HG03457 (cell line): ENCODE results near the gene MTMR2.
"Not testable (repeated sequence)": the region's sequence is repeated elsewhere in the genome, so short reads cannot be mapped to it uniquely, and the experiment has no call there.

Experiments used
- ATAC-seq: cut with Tn5 transposase; IDR thresholded peaks from one replicate; pipeline ENCODE4 v1.9.1; 2021; ENCODE audit warnings: moderate number of reproducible peaks; ENCODE audit not compliant: unreplicated experiment

MTMR2 gene

DNA sequence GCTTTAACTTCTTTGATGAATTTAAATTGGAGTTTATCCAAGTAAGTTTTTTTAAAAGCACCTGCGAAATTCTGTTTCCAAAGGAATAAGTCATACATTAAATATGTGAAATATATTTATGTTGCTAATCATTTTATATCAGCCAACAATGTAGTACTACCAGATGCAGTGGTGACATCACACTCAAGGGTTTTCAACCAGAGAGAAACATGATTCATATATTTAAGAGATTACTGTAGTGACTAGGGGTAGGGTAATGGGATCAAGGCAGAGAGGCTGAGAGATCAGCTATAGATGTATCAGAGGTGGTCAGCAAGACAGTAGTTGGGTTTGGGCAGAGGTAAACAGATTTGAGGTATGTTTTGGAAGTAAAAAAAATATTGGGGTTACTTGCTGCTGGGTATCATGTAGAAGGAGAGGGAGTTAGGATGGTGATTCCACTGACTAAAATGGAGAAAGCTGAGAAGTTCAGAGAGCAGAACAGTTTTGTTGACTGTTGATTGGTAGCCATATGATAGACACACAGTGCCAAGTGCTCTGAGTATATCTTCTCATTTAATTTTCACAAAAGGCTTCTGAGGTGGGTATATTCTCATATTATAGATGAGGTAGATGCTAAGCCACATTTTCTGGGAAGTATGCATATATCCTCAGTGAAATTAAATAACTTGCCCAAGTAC lies 94.2 kb downstream of the MTMR2 start:
- no peak for ATAC-seq

DNA sequence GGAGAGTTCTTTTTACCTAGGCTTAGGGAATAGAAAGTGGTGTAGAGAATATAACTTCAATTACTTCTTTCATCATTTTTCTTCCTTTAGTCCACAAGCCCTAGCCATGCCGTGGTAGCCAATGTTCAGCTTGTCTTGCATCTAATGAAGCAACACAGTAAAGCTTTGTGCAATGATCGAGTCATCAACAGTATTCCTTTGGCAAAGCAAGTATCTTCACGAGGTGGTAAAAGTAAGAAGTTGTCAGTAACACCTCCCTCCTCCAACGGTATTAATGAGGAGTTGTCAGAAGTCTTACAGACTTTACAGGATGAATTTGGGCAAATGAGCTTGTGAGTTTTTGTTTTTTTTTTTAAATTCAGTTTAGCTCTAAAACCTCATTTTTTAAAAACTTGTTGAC lies 96.2 kb downstream of the MTMR2 start:
- no peak for ATAC-seq

DNA sequence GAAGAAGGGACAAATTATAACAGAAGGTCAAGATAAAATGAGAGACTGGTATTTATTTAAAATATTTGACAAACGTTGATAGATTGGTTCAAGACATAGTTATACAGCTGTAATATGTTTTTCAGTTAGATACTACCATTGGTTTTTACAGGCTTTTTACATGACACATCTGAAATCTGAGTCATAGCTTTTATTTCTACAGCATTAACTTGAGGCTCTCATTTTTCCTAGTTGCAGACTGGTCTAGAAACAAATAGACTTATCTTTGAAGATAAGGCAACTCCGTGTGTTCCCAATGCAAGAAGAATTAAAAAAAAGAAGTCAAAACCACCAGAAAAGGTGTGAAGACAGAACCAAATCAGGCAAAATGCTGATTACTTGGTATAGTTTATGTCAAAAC lies 102.3 kb downstream of the MTMR2 start:
- no peak for ATAC-seq

DNA sequence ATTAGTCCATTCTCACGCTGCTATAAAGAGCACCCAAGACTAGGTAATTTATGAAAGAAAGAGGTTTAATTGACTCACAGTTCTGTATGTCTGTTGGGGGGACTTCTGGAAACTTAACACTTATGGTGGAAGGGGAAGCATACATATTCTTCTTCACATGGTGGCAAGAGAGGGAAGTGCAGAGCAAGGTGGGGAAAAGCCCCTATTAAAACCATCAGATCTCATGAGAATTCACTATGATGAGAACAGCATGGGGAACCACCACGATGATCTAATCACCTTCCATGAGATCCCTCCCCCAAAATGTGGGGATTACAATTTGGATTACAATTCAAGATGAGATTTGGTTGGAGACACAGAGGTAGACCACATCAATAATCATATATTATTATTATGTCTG lies 107.9 kb downstream of the MTMR2 start:
- ATAC-seq = peak; percentile 53

DNA sequence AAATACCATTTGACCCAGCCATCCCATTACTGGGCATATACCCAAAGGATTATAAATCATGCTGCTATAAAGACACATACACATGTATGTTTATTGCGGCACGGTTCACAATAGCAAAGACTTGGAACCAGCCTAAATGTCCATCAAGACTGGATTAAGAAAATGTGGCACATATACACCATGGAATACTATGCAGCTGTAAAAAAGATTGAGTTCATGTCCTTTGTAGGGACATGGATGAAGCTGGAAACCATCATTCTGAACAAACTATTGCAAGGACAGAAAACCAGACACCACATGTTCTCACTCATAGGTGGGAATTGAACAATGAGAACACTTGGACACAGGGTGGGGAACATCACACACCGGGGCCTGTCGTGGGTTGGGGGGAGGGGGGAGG lies 112.9 kb downstream of the MTMR2 start:
- not testable (repeated sequence) for ATAC-seq

DNA sequence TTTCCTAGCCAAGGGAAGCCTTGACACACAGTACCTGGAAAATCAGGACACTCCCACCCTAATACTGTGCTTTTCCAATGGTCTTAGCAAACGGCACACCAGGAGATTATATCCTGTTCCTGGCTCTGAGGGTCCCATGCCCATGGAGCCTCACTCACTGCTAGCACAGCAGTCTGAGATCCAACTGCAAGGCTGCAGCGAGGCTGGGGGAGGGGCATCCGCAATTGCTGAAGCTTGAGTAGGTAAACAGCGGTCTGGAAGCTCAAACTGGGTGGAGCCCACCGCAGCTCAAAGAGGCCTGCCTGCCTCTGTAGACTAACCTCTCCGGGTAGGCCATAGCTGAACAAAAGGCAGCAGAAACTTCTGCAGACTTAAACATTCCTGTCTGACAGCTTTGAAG lies 117.4 kb downstream of the MTMR2 start:
- not testable (repeated sequence) for ATAC-seq

DNA sequence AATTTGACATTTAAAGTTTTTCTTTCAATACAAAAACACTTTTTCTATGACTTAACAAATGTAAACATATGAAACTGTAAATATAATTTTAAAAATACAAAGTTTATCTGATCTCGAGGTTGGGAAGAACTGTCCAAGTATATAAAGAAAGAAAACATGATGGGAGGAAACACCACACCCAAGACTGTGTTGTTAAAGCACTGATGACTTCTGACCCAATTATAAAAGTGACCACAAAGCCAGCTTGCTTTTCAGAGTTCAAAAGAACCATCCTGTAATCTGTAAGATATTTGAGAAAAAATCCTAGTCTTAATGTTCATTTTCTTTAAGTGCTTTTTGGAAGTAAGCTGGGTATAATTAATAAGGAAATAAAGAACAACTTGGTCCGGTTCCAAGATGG lies 118.0 kb downstream of the MTMR2 start:
- ATAC-seq = no peak

DNA sequence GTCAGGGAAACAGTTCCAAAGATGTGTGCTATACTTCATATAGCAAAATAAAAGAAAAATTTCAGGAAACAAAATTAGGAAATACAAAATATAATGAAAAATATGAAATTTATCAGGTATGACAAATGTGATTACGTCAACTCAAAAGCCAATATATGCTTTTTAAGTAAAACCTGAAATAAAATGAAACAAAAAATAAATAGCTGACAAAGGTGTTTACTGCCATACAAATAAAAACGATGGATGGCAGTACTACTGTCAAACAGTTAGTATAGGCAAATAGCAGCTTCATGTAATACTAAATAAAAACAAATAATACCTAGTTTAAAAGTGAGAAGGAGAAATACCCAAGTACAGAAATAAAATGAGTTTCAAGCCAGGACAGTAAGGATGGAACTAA lies 119.9 kb downstream of the MTMR2 start:
- ATAC-seq = no peak

DNA sequence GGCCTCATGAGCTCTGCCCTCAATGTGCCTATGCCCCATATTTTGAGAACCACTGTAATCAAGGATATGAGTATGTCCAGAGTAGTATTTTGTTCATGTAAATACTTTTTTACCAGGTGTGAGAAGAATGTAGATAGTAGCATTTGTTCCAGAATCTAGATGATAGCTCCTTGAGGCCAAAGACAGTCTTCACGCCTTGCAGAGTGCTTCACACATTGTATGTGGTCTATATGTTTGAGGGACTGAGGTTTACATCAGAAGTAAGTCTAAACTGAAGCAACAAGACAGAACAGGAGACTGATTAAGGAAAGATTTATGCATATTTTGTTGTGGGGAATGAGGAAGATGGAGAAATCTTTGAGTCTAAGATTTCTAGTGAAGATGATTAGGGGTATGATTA lies 121.1 kb downstream of the MTMR2 start:
- ATAC-seq = no peak

DNA sequence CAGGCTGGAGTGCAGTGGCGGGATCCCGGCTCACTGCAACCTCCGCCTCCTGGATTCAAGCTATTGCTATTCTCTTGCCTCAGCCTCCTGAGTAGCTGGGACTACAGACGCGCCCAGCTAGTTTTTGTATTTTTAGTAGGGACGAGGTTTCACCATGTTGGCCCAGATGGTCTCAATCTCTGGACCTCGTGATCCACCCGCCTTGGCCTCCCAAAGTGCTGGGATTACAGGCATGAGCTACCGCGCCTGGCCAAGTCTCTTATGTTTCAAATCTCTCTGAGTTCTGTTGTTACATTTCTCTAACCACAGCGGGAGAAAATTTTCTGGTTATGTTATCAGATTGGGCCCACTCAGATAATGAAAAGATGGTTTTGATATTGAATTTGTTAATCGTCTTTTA lies 123.5 kb downstream of the MTMR2 start:
- ATAC-seq = no peak

DNA sequence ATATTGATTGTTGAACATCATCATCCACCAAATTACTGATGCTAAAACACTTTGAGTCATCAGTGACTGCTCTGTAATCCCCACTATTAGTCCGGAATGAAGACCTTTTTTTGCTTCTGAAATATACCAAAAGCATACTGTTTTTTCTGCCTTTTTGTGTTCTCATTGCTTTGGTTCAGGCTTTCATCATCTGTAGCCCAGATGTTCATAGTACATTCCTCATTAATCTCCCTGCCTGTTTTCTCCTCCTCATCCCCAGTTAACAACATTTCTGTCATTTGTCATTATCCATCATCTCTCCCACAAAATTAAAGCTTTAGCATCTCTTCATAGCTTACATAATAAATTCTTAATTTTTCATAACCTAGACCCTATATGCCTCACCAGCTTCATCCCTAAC lies 124.4 kb downstream of the MTMR2 start:
- ATAC-seq = no peak

DNA sequence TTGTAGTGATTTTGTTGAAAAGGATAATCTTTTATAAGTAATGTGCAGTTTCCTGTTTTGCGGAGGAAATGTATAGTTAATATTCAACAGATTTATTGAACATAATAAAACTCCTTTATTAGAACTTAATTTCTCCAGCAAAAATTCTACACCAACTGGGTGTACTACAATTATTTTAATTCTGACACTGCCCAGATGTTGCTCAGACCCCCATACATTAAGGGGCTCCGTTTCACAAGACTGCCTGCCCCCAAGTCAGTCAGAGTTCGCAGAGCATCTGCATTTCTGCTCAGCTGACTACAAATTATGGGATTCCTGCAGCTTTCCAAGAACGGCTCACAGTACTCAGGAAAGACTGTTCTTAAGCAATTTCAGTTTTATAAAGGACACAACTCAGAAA lies 127.4 kb downstream of the MTMR2 start:
- ATAC-seq = no peak

DNA sequence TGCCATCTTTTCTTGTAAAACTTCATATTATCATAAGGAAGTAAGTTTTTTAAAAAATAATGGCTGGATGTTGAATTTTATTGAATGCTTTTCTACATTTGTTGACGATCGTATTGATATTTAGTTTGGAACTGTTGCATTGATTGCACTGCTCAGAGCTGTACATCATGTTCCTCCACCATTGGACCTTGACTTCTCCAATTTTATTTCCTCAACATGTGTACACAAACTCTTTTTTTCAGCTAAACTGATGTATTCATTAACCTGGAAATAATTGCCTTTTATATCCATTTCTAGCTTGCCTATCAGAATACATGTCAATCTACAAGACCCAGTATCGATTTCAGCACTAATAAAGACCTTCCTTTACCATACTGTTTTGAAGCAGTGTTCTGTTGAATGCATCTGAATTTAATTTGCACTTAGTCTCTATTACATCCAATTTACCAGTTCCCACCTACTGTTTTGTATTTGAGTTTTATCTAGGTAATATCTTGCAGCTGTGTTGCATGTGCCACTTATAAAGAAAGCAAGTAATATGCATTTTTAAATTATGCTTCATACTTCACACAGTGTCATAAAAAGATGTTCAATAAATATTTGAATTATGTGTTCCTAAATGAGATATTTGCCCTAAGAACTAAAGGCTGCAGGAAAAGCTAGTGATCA lies 128.1 kb downstream of the MTMR2 start:
- no peak for ATAC-seq

DNA sequence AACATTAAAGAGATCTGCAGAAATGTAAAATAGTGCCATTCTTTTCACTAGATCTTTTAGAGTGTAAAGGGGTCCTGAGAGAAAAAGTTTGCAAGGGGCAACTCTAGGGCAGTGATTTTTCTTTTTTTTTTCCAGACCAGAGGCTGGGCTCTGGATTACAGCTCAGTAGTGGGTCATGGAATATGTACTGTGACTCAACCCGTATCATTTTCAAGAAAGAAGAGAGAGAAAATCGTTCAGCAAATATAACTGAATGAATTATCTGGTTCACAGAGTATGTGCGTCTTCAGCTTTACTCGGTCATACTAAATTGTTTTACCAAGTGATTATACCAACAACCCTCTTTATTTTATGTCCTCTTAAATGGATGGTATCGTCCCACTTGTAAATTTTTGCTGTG lies 129.8 kb downstream of the MTMR2 start:
- no peak for ATAC-seq

DNA sequence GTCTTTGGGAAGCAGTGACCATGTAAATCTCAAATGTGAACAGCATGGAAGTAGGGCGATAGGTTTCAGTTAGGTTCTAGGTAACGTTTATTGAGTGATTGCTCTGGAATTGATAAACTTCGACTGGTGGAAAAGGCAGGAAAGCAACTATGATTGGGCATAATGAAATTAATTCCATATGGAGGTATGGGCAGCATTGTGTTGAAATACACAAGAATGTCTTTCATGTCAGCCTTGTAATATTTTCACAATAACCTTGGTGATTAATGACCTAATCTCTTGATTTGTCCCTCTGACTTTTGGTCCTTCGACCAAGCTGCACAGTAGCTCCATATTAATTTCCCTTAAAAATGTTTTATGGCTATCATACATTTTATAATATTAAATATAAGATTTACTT lies 130.8 kb downstream of the MTMR2 start:
- no peak for ATAC-seq

DNA sequence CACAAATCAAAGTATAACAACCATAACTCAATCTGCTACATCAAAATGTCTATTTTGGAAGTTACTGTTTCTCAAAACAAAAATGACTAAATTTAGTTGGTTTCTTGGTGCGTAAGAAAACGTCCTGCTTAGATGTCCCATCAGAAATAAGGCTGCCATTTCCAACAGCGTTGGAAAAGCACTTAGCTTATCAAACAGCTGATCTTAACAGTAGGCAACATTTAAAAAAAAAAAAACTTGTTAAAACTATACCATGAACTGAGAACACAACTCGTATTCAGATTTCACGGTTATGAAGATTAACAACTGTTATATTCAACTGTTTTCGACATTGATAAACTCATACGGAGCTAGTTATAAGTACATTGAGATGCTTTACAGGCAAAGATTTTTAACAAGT lies 131.2 kb downstream of the MTMR2 start:
- no peak for ATAC-seq

DNA sequence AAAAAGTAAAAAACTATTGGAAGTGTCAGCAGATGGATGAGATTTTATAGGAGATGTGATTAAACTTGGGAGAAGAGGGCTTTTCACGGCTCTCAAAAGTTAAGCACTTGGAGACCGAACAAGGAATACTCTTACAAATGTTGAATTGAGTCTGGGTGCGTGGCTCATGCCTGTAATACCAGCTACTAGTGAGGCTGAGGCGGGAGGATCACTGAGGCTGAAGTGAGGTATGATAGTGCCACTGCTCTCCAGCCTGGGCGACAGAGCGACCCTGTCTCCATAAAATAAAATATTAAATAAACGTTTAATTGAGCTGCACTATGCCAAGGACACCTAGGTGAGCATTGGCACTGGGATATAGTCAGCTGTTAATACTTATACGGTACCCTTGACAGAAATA lies 131.7 kb downstream of the MTMR2 start:
- no peak for ATAC-seq

DNA sequence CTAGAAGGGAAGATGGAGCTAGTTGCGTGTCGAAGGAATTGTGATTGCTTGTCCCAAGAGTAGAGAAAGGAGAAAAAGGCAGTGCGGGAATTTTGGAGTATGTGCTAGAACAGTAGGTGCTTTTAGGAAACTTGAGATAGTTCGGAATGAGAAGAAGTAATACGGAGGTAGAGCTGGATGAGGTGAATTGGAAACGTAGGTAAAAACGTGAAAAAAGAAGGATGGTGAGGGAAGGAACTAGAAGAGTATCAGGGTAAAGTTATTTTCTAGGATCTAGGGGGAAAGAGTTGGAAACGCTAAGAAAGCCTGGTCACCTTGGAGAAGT lies 132.2 kb downstream of the MTMR2 start:
- no peak for ATAC-seq

DNA sequence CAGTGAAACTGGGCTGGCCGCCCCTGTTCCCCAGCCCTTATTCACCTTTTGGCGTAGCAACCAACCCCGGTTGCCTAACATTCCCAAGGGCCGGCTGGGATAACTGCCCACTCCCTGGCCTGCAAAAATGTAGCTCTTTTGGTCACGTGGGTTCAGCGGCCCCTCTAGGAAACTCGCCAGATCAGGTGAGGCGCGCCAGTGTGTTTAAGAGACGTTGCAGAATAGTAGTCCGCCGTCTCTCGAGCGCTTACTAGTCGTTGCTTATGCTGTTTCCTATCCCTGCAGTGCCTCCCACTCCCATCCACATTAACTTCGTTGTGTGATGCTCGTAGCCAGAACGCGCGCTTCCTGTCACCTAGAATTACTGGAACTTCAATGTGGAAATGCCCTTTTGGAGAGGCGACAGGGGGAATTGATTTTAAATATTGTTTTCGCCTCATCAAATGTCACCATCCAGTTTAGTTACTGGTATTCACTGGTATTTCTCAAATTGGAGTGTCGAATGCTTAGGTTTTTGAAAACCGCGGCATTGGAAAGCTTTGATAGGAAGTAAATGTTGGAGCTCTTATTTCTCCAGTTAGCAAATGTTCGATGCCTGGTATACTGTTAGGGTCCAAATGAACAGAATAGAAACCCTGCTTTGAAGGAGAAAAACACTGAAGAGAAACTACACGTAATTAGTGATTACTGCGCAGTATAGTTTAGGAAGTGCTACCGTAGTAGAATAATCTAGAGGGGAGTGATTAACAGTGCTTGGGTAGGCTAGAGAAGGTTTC lies 132.8 kb downstream of the MTMR2 start:
- ATAC-seq = no peak

DNA sequence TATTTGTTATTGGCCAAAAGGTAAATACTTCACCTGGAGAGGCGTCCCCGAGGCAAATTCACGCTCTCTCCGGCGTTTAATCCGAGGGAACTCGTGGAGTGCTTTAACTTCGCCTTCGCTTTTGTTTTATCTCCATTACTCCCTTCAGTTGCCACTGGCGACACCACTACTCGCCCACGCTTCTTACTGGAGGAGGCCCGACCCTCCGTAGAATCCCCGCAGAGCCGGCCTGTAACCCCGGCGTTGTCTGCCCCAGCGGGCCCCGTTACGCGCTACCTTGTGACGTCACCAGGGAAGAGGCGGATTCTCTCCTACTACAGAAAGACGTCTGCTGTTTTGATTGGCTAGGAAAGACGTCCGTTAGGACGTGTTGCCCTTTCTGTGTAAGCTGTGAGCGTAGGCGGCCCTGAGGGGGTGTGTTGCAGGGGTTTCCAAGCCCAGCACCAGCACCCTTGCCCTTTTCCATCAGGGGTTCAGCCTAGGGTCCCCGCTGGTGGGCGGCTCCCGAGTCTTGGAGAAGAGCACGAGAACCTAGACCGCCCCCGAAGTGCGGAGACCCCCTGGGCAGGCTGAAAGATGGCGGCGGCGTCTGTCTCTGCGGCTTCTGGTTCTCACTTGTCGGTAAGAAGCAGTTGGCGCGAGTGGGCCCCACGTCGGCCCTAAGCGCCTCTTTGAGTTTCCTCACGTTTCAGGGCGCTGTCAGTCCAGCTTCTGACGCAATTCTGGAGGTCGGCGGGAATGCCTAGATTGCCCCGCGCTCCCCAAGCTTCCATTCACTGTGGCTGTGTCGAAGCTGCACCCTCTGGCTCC lies 133.6 kb downstream of the MTMR2 start, which contains the start of gene CEP57:
CEP57 (plus strand) TSS at position 376 of the 810 bp plus-strand sequence; CDS start at position 577, 201 bp downstream.
- ATAC-seq = peak; percentile 57

DNA sequence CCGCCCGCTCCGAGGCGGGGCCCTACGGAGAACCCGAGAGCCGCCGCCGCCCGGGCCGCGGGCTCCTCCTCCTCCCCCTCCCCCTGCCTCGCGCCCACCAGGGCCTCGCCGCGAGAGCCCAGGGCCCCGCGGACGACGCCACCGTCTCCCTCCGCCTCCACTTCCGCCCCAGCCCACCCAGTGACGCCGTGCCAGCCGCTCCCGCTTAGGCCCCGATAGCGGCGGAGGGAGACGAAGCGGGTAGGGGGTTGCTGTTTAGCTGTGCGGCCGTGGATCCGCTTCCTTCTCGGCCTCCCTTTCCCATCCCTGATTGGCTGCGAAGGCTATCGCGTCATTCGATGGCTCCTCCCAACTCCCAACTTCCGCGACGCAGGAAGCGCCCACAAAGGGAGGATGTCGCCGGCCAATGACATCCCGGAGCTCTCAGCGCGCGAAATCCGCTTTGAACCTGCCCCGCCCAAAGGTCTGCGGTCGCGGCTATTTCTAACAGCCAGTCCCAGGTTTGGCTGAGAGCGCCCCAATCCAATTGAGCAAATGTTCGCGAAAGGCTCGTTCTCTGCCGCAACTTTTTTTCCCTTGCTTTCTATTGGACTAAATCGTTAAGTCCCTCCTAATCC lies 134.3 kb downstream of the MTMR2 start, which contains the start of gene FAM76B:
FAM76B (minus strand) TSS at position 277 of the 617 bp plus-strand sequence. CDS start 304 bp downstream, outside the sequence.
- ATAC-seq = peak; percentile 74
